Immature natural killer cell (primary cell): ENCODE data around the gene PIP4K2B. TPM values are rescaled to one million over a fixed set of nuclear protein-coding genes. Genes with fewer than 3 reads are reported as not detected.
A peak's percentile ranks its signal among the peaks of the same experiment; 100 is the strongest.

ENCODE experiments used
- DNase-seq, 3 donors: peaks; one replicate each; pipeline ENCODE4 v3.0.0; 2022; ENCODE audit warnings: mixed read lengths in 1 of 3
- H3K27ac Mint-ChIP-seq, 6 donors: one replicate each; pipeline ENCODE4 v1.8.0; 2020; ENCODE audit warnings: mixed read lengths in 6 of 6, mild to moderate bottlenecking in 5 of 6, inconsistent platforms in 4 of 6, moderate library complexity in 3 of 6
- H3K27me3 Mint-ChIP-seq, 3 donors: one replicate each; pipeline ENCODE4 v1.8.0; 2020 to 2021; ENCODE audit warnings: low read depth in 3 of 3, mild to moderate bottlenecking in 3 of 3, mixed read lengths in 3 of 3, moderate library complexity in 3 of 3, inconsistent platforms in 1 of 3
- H3K36me3 Mint-ChIP-seq, 3 donors: one replicate each; pipeline ENCODE4 v1.8.0; 2020; ENCODE audit warnings: mixed read lengths in 3 of 3, inconsistent platforms in 2 of 3, mild to moderate bottlenecking in 2 of 3
- H3K4me1 Mint-ChIP-seq, 2 donors: one replicate each; pipeline ENCODE4 v1.8.0; 2020; ENCODE audit warnings: inconsistent platforms in 2 of 2, mild to moderate bottlenecking in 2 of 2, mixed read lengths in 2 of 2, moderate library complexity in 1 of 2
- H3K4me3 Mint-ChIP-seq, 5 donors: one replicate each; pipeline ENCODE4 v1.8.0; 2020; ENCODE audit warnings: mild to moderate bottlenecking in 5 of 5, mixed read lengths in 5 of 5, inconsistent platforms in 3 of 5, moderate library complexity in 3 of 5
- H3K9me3 Mint-ChIP-seq, 6 donors: one replicate each; pipeline ENCODE4 v1.8.0; 2020; ENCODE audit warnings: mild to moderate bottlenecking in 6 of 6, mixed read lengths in 6 of 6, inconsistent platforms in 4 of 6, moderate library complexity in 3 of 6
- polyA plus RNA-seq, 3 donors: library from polyadenylated mRNA; unstranded; fragments of 300-500 nt; fragmentation: Illumina TruSeq; gene quantifications; one replicate each; pipeline ENCODE4 v1.2.3, GENCODE V29; 2021

Gene PIP4K2B
- 10 to 100 TPM in 2 of 3 donors, 1 to 10 TPM in 1; 6.2 to 15.4 (median 12.5) TPM for polyA plus RNA-seq

DNA sequence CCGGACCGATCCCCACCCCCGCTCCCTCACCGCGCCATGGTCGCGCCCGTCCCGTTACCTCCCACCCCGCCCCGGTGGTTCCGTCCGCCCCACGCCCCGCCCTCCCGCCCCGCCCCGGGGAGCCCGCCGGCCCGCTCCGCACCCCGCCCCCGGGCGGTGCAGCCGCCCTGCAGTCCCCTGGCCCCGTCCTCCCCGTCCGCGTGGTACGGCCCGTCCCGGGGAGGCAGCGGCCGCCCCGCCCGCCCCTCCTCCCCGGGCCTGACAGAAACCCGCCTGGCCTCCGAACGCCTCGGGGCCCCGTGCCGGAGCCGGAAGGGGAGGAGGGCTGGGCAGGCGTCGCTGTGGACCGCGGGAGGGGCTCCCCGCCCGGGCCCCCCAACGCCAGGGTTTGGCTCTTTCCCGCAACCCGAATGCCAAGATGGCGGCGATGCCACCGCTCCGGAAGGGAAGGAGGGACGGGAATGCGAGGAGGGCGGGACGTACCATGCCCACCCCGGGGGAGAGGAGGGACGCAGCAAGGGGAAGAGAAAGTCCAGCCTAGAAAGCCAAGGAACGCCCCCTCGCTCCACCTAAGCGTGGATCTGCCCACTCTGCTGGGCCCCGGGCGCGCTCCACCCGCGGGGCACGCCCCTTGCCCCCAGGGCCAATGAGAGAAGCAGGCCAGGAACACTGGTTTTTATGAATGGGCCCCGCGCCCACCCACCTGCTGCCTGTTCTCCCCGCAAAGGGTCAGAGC lies at the start of gene PIP4K2B:
PIP4K2B (minus strand) TSS at position 56 of the 736 bp plus-strand sequence. CDS start 132 bp downstream, outside the sequence.
- DNase-seq = peak; percentile 84 to 85 (median 84)
- Mint-ChIP-seq H3K36me3 (peaks cover 8 to 29% (median 19%) of the 10 kb centered on the region in 3 donors), H3K27me3 (peaks cover 0 to 6% (median 4%) of the 10 kb centered on the region in 3 donors), H3K4me1 (peaks cover 38% of the 10 kb centered on the region in 2 donors), H3K27ac (peak within 1 kb of the TSS; percentile 86 to 96 (median 92)), H3K9me3 (no peaks in the 10 kb centered on the region), H3K4me3 (peak within 1 kb of the TSS; percentile 90 to 97 (median 94))

DNA sequence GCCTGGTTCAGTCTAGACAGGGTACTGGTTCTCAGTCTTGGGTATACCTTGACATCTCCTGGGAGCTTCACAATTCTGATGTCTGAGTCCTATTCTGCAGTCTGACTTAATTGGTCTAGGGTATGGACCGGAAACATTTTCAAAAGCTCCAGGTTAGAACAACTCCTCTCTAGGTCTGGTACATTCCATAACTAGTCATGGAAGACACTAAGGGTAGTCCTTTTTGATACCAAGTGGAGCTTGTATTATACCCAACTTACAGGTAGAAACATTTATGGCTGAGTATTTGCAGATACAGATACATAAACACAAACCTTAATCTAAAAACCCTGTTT lies 49.2 kb upstream of the PIP4K2B start:
- Mint-ChIP-seq H3K36me3 (peaks cover 11 to 33% (median 27%) of the 10 kb centered on the region in 3 donors), H3K9me3 (no peaks in the 10 kb centered on the region), H3K27ac (peak overlapping the region in 2 of 6 donors; percentile 41 to 74), H3K4me3 (no peak overlapping the region), H3K4me1 (peaks cover 33 to 35% of the 10 kb centered on the region in 2 donors), H3K27me3 (peaks cover 2 to 5% (median 2%) of the 10 kb centered on the region in 3 donors)
- no peak for DNase-seq

DNA sequence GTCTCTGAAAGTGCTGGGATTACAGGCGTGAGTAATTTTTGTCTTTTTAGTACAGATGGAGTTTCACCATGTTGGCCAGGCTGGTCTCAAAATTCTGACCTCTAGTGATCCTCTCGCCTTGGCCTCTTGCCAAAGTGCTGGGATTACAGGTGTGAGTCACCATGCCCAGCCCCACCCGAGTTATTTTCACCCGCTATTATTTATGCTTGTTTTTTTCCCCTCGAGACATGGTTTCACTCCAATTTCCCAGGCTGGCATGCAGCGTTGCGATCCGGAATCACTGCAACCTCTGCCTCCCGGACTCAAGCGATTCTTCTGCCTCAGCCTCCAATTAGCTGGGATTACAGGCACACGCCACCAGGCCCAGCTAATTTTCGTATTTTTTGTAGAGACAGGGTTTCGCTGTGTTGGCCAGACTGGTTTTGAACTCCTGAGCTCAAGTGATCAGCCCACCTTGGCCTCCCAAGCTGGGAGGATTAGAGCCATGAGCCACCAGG lies 45.0 kb upstream of the PIP4K2B start:
- Mint-ChIP-seq H3K27me3 (peaks cover 0 to 2% (median 0%) of the 10 kb centered on the region in 3 donors), H3K4me3 (no peak overlapping the region), H3K27ac (no peak overlapping the region), H3K36me3 (peaks cover 4 to 6% (median 6%) of the 10 kb centered on the region in 3 donors), H3K9me3 (no peaks in the 10 kb centered on the region), H3K4me1 (no peaks in the 10 kb centered on the region)
- no peak for DNase-seq

DNA sequence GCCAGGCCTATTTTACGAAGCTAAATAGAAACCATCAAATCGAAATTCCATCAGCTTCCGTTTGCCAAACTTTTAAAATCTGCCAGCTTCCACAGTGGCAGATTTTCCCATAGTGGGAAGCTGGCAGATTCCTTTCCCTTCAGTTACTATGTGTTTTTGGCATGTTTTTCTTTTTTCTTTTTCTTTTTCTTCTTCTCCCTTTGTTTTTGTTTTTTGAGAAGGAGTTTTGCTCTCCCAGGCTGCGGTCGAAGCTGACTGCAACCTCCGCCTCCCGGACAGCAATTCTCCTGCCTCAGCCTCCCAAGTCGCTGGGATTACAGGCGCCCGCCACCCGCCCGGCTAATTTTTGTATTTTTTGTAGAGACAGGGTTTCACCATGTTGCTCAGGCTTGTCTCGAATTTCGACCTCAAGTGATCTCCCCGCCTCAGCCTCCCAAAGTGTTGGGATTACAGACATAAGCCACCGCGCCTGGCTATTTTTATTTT lies 26.4 kb upstream of the PIP4K2B start:
- H3K4me1 Mint-ChIP-seq = peaks cover 28 to 36% of the 10 kb centered on the region in 2 donors
- H3K36me3 Mint-ChIP-seq = peaks cover 2 to 8% (median 5%) of the 10 kb centered on the region in 3 donors
- H3K27ac Mint-ChIP-seq = peak overlapping the region; percentile 98 to 99 (median 99)
- no peak for DNase-seq
- H3K27me3 Mint-ChIP-seq = peaks cover 9 to 20% (median 11%) of the 10 kb centered on the region in 3 donors
- H3K9me3 Mint-ChIP-seq = no peaks in the 10 kb centered on the region
- H3K4me3 Mint-ChIP-seq = peak overlapping the region; percentile 97 to 99 (median 98)

DNA sequence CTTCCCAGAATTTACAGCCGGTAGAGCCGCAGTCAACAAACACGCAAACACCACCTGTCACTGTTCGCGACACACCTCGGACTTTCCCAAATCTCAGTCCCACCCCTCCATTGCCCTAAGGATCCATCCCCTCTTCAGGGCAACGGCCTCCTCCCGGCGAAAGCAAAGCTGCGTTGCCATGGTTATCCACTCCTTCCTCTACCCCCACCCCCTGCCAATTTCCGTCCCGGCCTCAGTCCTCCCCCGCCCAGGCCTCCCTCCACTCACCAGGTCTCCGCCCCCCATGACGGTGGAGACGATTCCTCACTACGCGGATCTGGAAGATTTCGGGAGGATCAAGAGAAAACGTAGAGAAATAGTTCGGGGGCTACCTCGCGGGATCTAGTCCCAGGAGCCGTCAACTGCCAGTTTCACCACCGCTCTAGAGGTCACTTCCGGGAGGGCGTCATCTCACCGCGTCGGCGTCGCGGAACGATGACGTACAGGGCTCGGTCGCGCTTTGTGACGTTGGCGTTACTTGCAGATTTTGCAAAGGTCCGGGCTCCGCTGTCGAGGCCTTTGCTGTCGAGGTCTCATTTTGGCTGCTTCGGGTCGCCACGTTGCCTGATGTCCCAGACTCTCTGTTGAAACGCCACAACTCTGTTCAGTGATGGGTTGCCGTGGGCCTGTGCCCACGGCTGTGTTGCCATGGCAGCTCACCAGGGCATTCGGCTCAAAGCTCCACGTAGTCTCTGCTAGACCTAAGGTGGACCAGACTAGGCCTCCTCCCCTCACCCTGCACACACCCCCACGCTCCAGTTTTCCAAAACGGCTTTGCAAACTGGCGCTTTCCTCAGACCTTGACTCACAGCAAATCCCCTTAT lies 25.8 kb upstream of the PIP4K2B start, which contains the start of gene CWC25:
CWC25 (minus strand) TSS at position 423 of the 863 bp plus-strand sequence; CDS start at position 285, 138 bp downstream.
- Mint-ChIP-seq H3K27me3 (peaks cover 9 to 20% (median 11%) of the 10 kb centered on the region in 3 donors), H3K36me3 (peaks cover 8 to 14% (median 12%) of the 10 kb centered on the region in 3 donors), H3K4me3 (peak within 1 kb of the TSS; percentile 97 to 99 (median 98)), H3K9me3 (no peaks in the 10 kb centered on the region), H3K4me1 (peaks cover 28 to 41% of the 10 kb centered on the region in 2 donors), H3K27ac (peak within 1 kb of the TSS; percentile 98 to 99 (median 99))
- peak; percentile 97 to 98 (median 98) for DNase-seq

DNA sequence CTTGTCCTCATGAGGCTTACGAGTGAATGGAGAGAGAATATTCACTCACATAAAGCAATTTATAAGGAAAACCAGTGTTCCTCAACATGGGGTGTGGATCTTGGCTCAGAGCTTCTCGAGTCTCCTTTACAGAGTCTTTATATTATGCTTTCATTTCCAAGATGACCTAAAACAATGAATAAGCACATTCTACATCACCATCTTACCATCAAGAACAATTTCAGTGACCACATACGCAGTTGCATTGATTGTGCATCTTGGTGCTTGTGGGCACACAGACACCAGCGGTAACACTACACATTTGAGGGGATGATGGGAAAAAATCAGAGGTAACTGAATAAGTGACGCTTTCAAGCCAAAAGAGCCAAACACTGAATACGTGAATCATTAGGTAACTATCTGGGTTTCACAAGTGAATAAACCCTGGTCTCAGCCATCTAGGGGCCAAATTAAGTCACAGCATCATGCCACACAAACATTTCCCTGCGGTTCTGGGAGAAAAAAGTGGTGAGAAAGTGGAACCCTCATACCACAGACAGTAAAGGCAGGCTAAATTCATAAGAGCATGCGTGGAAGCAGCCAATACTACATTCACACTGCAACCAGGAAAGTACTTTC lies 16.3 kb upstream of the PIP4K2B start:
- Mint-ChIP-seq H3K9me3 (no peaks in the 10 kb centered on the region), H3K4me1 (peaks cover 0 to 12% of the 10 kb centered on the region in 2 donors), H3K4me3 (no peak overlapping the region), H3K36me3 (peaks cover 15 to 22% (median 17%) of the 10 kb centered on the region in 3 donors), H3K27me3 (peaks cover 0 to 2% (median 2%) of the 10 kb centered on the region in 3 donors), H3K27ac (peak overlapping the region in 5 of 6 donors; percentile 17 to 78 (median 74))
- peak; percentile 24 to 50 (median 30) for DNase-seq

DNA sequence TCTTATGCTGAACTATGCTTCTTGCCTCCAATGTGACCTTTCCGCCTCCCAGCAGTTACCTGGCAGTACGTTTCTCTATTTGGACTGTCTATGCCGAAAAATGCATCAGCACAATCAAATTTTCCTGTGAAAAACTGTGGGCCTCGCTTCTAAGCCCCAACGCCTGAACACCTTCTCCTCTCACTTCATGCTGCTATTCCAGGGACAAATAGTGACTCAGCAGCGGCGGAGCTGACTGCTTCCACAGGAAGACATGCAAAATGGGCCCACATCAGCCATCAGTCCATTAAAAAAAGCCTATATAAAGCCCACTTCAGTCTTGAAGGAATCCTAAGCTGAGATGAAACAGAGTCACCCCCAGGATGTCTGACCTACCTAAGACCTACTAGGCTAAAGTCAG lies 10.5 kb upstream of the PIP4K2B start:
- no peak overlapping the region for H3K4me3 Mint-ChIP-seq
- no peaks in the 10 kb centered on the region for H3K4me1 Mint-ChIP-seq
- H3K36me3 Mint-ChIP-seq = peaks cover 17 to 37% (median 30%) of the 10 kb centered on the region in 3 donors
- no peak for DNase-seq
- peaks cover 0 to 4% (median 2%) of the 10 kb centered on the region in 3 donors for H3K27me3 Mint-ChIP-seq
- H3K9me3 Mint-ChIP-seq = no peaks in the 10 kb centered on the region
- H3K27ac Mint-ChIP-seq = peak overlapping the region in 1 of 6 donors; percentile 21

DNA sequence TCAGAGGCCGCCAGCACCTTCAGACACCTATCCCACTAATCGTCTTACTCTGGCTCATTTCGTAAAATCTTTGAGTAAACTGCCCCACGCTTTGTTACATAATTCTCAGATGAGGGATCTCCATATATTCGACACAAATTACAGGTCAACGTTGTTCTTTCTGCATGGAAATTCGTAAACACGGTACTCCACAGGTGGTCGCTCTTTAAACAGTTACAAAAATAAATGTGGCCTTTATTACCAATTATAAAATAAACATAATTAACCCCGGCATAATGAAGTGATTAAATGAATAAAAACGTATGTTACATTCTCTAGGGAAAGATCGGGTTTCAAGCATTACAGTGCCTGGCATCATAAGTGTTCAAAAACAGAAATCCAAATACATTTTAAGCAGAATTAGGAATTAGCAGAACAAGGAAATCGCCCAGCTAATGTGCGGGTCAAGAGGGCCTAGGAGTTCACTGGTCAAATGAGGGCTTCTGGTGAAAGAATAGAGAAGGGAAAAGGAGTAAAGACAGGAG lies 943 bp upstream of the PIP4K2B start:
- DNase-seq = no peak
- H3K4me1 Mint-ChIP-seq = peaks cover 36 to 38% of the 10 kb centered on the region in 2 donors
- H3K36me3 Mint-ChIP-seq = peaks cover 8 to 29% (median 19%) of the 10 kb centered on the region in 3 donors
- H3K27ac Mint-ChIP-seq = peak overlapping the region; percentile 79 to 88 (median 82)
- H3K27me3 Mint-ChIP-seq = peaks cover 0 to 6% (median 4%) of the 10 kb centered on the region in 3 donors
- peak overlapping the region; percentile 80 to 88 (median 85) for H3K4me3 Mint-ChIP-seq
- no peaks in the 10 kb centered on the region for H3K9me3 Mint-ChIP-seq

DNA sequence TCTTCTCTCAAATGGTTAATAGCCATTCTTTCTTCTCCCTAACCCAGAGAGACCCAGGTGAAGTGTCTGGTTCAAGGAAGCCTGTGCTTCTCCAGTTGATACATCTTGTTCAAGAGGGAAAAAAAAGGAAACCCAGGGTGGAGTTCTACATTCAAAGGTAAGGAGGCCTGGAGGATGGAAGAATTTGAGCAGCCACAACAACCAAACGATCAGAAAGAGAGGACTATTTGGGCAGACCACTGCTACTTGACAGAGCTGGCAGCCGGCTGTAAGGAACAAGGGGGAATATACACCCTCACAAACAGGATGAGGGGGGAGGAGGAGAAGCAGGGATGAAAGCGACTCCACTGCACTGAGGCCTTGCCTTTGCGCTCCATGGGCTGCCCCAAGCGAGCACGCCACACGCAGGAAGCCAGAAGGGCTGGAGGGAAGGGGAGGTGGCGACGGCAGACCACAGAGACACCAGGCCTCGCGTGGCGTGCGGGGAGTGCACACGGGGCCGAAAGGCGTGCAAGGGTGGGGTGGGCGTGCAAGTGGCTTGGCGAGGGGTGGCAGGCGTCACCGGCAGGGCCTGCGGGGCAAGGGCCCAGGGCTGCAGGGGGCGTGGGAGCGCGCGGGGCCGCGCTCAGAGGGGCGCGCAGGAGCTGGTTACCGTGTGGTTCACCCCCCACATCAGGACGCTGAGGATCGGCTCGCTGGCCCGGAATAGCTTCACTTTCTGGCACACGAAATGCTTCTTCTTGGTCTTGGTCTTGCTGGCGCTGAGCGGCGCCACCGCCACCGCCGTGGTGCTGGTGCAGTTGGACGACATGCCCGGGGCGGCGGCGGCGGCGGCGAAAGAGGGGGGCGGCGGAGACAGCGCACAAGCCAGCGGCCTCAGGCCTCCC lies 499 bp downstream of the PIP4K2B start:
- peaks cover 0 to 6% (median 4%) of the 10 kb centered on the region in 3 donors for H3K27me3 Mint-ChIP-seq
- peak overlapping the region; percentile 90 to 97 (median 94) for H3K4me3 Mint-ChIP-seq
- H3K4me1 Mint-ChIP-seq = peaks cover 38 to 46% of the 10 kb centered on the region in 2 donors
- no peaks in the 10 kb centered on the region for H3K9me3 Mint-ChIP-seq
- peaks cover 4 to 23% (median 15%) of the 10 kb centered on the region in 3 donors for H3K36me3 Mint-ChIP-seq
- DNase-seq = peak; percentile 66 to 72 (median 70)
- H3K27ac Mint-ChIP-seq = peak overlapping the region; percentile 86 to 96 (median 92)

DNA sequence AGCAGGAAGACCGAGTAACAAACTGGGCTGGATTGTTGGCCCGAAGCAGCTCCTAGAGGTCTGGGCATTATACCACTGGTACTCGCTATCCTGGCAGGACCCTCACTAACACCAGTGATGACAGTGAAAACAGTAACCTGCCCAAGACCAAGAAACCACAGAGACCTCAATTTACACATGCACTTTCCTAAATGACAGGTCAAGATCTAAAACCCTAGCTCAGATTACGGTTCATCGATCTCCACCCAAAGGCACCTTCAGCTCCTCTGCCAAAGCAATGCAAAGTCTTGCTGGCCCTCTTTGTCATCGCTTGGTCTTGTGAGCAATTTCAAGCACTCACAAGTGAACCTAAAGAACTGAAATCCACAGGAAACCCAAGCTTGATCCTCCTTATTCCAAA lies 1.5 kb downstream of the PIP4K2B start:
- H3K9me3 Mint-ChIP-seq = no peaks in the 10 kb centered on the region
- no peak for DNase-seq
- H3K4me1 Mint-ChIP-seq = peaks cover 38 to 47% of the 10 kb centered on the region in 2 donors
- peak overlapping the region; percentile 90 to 97 (median 94) for H3K4me3 Mint-ChIP-seq
- H3K36me3 Mint-ChIP-seq = peaks cover under 1 to 17% (median 11%) of the 10 kb centered on the region in 3 donors
- peaks cover 0 to 6% (median 5%) of the 10 kb centered on the region in 3 donors for H3K27me3 Mint-ChIP-seq
- H3K27ac Mint-ChIP-seq = peak overlapping the region; percentile 86 to 96 (median 92)

DNA sequence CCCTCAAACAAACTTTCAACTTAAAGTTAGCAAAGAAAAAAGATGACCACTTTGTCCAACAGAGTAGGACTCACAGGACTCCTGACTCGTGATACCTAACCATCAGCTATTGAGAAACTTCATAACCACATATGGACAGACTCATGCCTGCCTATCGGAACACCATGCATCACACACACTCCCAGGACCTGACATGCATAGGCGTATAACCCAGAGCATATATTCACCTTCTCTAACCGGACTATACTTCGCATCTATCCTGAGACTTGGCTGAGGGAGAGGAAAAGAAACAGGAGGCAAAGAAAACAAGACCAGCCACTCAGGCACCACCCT lies 2.2 kb downstream of the PIP4K2B start:
- Mint-ChIP-seq H3K36me3 (peaks cover 0 to 16% (median 8%) of the 10 kb centered on the region in 3 donors), H3K4me1 (peaks cover 41 to 47% of the 10 kb centered on the region in 2 donors), H3K27me3 (peaks cover 0 to 6% (median 5%) of the 10 kb centered on the region in 3 donors), H3K9me3 (no peaks in the 10 kb centered on the region), H3K27ac (peak overlapping the region in 5 of 6 donors; percentile 48 to 93 (median 87)), H3K4me3 (peak overlapping the region; percentile 14 to 94 (median 49))
- DNase-seq = no peak
